Liver (tissue), 9 donors: Measurements from ENCODE around the gene RCAN2. TPM values are rescaled to one million over a fixed set of nuclear protein-coding genes. Genes with fewer than 3 reads are reported as not detected.

Source experiments
- DNase-seq: peaks from one replicate; pipeline ENCODE4 v3.0.0-alpha.2; 2017; ENCODE audit warnings: low spot score
- H3K27ac ChIP-seq, 2 donors: one replicate each; pipeline ENCODE4 v1.7.0; 2013; ENCODE audit warnings: inconsistent platforms in 2 of 2, low read length in 2 of 2, control low read depth in 1 of 2, low read depth in 1 of 2, mild to moderate bottlenecking in 1 of 2
- H3K27me3 ChIP-seq, 4 donors: one replicate each; pipeline versions ENCODE4 v1.6.1 to v1.7.0; 2013; ENCODE audit warnings: low read length in 3 of 4, inconsistent platforms in 1 of 4, mild to moderate bottlenecking in 1 of 4, moderate library complexity in 1 of 4; ENCODE audit not compliant: control insufficient read depth in 4 of 4, insufficient read depth in 4 of 4
- H3K36me3 ChIP-seq, 4 donors: one replicate each; pipeline versions ENCODE4 v1.6.1 to v1.7.0; 2013; ENCODE audit warnings: low read length in 3 of 4, mild to moderate bottlenecking in 3 of 4, low read depth in 1 of 4, moderate library complexity in 1 of 4; ENCODE audit not compliant: control insufficient read depth in 4 of 4, insufficient read depth in 3 of 4
- H3K4me1 ChIP-seq, 4 donors: one replicate each; pipeline versions ENCODE4 v1.6.1 to v1.7.0; 2013; ENCODE audit warnings: low read length in 3 of 4, mild to moderate bottlenecking in 3 of 4, moderate library complexity in 1 of 4; ENCODE audit not compliant: control insufficient read depth in 4 of 4, insufficient read depth in 4 of 4
- H3K4me3 ChIP-seq, 3 donors: one replicate each; pipeline versions ENCODE4 v1.6.1 to v1.7.0; 2013; ENCODE audit warnings: low read length in 3 of 3, control low read depth in 1 of 3, low read depth in 1 of 3, mild to moderate bottlenecking in 1 of 3
- H3K9ac ChIP-seq, 2 donors: one replicate each; pipeline ENCODE4 v1.7.0; 2013; ENCODE audit warnings: low read length in 2 of 2, mild to moderate bottlenecking in 2 of 2, moderate library complexity in 2 of 2, control low read depth in 1 of 2, low read depth in 1 of 2
- H3K9me3 ChIP-seq, 4 donors: one replicate each; pipeline versions ENCODE4 v1.6.1 to v1.7.0; 2013; ENCODE audit warnings: low read length in 3 of 4; ENCODE audit not compliant: control insufficient read depth in 4 of 4
- CTCF ChIP-seq: fragments of 150-350 bp; IDR thresholded peaks from 2 replicates; pipeline ENCODE4 v1.5.1; 2017; ENCODE audit warnings: improper control_type of control experiment, low read depth, low read length; ENCODE audit not compliant: missing input control
- EGR1 ChIP-seq, 2 donors: IDR thresholded peaks; 2 replicates each; pipeline ENCODE4 v1.6.1; 2016 to 2018; ENCODE audit warnings: antibody characterized with exemption in 2 of 2, low read depth in 2 of 2
- FOXA1 ChIP-seq: IDR thresholded peaks from 2 replicates; pipeline ENCODE4 v1.6.1; 2016; ENCODE audit warnings: antibody characterized with exemption
- FOXA2 ChIP-seq: IDR thresholded peaks from 2 replicates; pipeline ENCODE4 v1.6.1; 2016; ENCODE audit warnings: antibody characterized with exemption
- HNF4A ChIP-seq, 2 donors: conservative IDR thresholded peaks; 2 replicates each; pipeline ENCODE4 v1.6.1; 2016; ENCODE audit warnings: antibody characterized with exemption in 2 of 2, mild to moderate bottlenecking in 2 of 2
- HNF4G ChIP-seq: IDR thresholded peaks from 2 replicates; pipeline ENCODE4 v1.6.1; 2016; ENCODE audit warnings: antibody characterized with exemption
- JUND ChIP-seq, 2 donors: IDR thresholded peaks; 2 replicates each; pipeline ENCODE4 v1.6.1; 2016; ENCODE audit warnings: antibody characterized with exemption in 2 of 2
- NR2F2 ChIP-seq: IDR thresholded peaks from 2 replicates; pipeline ENCODE4 v1.6.1; 2016; ENCODE audit warnings: antibody characterized with exemption
- RAD21 ChIP-seq, 2 donors: IDR thresholded peaks; 2 replicates each; pipeline ENCODE4 v1.6.1; 2016; ENCODE audit warnings: antibody characterized with exemption in 2 of 2, mild to moderate bottlenecking in 2 of 2
- REST ChIP-seq: IDR thresholded peaks from 2 replicates; pipeline ENCODE4 v1.6.1; 2016; ENCODE audit warnings: antibody characterized with exemption, mild to moderate bottlenecking
- RXRA ChIP-seq, 2 donors: IDR thresholded peaks; 2 replicates each; pipeline ENCODE4 v1.6.1; 2017 to 2018; ENCODE audit warnings: antibody characterized with exemption in 2 of 2, mild to moderate bottlenecking in 1 of 2
- SP1 ChIP-seq: IDR thresholded peaks from 2 replicates; pipeline ENCODE4 v1.6.1; 2018; ENCODE audit warnings: antibody characterized with exemption, mild to moderate bottlenecking
- TAF1 ChIP-seq: conservative IDR thresholded peaks from 2 replicates; pipeline ENCODE4 v1.6.1; 2016; ENCODE audit warnings: antibody characterized with exemption, mild to moderate bottlenecking
- YY1 ChIP-seq: IDR thresholded peaks from 2 replicates; pipeline ENCODE4 v1.6.1; 2016; ENCODE audit warnings: antibody characterized with exemption, mild to moderate bottlenecking
- ZBTB33 ChIP-seq: IDR thresholded peaks from 2 replicates; pipeline ENCODE4 v1.6.1; 2016; ENCODE audit warnings: antibody characterized with exemption
- WGBS: extraction: QIAGEN DNeasy Blood & Tissue Kit; methylation state at CpG from one replicate; pipeline ENCODE4 v1.1.7; 2013; 5-methylcytosine and 5-hydroxymethylcytosine counted together
- polyA plus RNA-seq, 2 donors: library from polyadenylated mRNA; stranded (reverse) in 1 of 2; unstranded in 1 of 2; fragments of 200-250 nt in 1 of 2; fragments of >200 nt in 1 of 2; fragmentation: Nextera tagmentation in 1 of 2; extraction: Ambion mirVana in 1 of 2; gene quantifications; one replicate each; pipeline versions ENCODE4 v1.2.1 to v1.2.3, GENCODE V29; 2013 to 2015
- total RNA-seq, 2 donors: library from RNA; depleted of rRNA; stranded (reverse); fragments of >200 nt; gene quantifications; one replicate each; pipeline ENCODE4 v1.2.3, GENCODE V29; 2014
- TF ChIP-seq, protein P1 (sequence below): IDR thresholded peaks from 2 replicates; pipeline ENCODE4 v1.6.1; 2016; ENCODE audit warnings: antibody characterized with exemption
- donor health status: healthy.
- donor health status: healthy.
- donor health status: healthy.
- donor health status: healthy.
- donor health status: healthy.

Gene RCAN2
- total and polyA plus RNA-seq, 4 donors: 0.19 to 8.2 (median 2.4) TPM

GRCh38 chr6:46201702-46202101, 289.5 kb downstream of the RCAN2 start:
- Histone ChIP-seq H3K4me1 (no peaks in the 10 kb centered on the region), H3K9ac (no peak overlapping the region), H3K27ac (no peak overlapping the region), H3K27me3 (no peaks in the 10 kb centered on the region), H3K4me3 (no peak overlapping the region), H3K9me3 (peaks cover 0 to 2% (median 0%) of the 10 kb centered on the region in 4 donors), H3K36me3 (no peaks in the 10 kb centered on the region)
- TF ChIP-seq HNF4A (conservative IDR thresholded peaks at IDR 0.05): no peak
- TF ChIP-seq RXRA (IDR thresholded peaks at IDR 0.05): no peak
- TF ChIP-seq FOXA2: no peak
- TF ChIP-seq HNF4G: no peak
- no peak for TF ChIP-seq CTCF
- WGBS: 76% methylated on average over 4 of the region's 4 CpGs
- DNase-seq: no peak

DNA sequence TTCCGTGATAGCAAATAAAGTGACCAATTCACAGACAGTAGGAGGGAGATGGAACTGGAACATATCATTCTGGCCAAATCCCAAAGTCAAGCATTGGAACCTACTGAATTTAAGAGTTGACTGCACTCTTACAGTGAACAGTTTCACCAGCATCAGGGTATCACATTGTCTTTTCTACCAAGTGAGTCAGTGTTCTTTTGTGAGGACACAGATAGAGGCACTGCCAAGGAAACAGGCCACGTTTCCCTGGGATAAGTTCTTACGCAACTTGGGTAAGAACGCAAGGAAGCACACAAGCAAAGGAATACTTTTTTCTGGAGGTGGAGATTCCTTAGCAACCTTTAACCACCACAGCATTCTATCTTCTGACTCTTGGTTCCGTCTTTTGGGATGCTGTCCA, 291.9 kb downstream of the RCAN2 start:
- Histone ChIP-seq H3K9ac (no peak overlapping the region), H3K9me3 (peaks cover 0 to 2% (median 0%) of the 10 kb centered on the region in 4 donors), H3K27ac (no peak overlapping the region), H3K4me3 (no peak overlapping the region), H3K36me3 (no peaks in the 10 kb centered on the region), H3K4me1 (no peaks in the 10 kb centered on the region), H3K27me3 (no peaks in the 10 kb centered on the region)
- DNase-seq: no peak
- WGBS: 81% methylated on average over 5 of the region's 5 CpGs
- TF ChIP-seq HNF4A (conservative IDR thresholded peaks at IDR 0.05): no peak
- TF ChIP-seq CTCF: no peak
- TF ChIP-seq EGR1 (IDR thresholded peaks at IDR 0.05; ENCODE audit: low read depth in 2 of 2): no peak
- TF ChIP-seq FOXA1: no peak
- TF ChIP-seq, protein P1, sequence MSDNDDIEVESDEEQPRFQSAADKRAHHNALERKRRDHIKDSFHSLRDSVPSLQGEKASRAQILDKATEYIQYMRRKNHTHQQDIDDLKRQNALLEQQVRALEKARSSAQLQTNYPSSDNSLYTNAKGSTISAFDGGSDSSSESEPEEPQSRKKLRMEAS: no peak
- no peak for TF ChIP-seq JUND (IDR thresholded peaks at IDR 0.05)
- TF ChIP-seq YY1: no peak
- TF ChIP-seq HNF4G: no peak

DNA sequence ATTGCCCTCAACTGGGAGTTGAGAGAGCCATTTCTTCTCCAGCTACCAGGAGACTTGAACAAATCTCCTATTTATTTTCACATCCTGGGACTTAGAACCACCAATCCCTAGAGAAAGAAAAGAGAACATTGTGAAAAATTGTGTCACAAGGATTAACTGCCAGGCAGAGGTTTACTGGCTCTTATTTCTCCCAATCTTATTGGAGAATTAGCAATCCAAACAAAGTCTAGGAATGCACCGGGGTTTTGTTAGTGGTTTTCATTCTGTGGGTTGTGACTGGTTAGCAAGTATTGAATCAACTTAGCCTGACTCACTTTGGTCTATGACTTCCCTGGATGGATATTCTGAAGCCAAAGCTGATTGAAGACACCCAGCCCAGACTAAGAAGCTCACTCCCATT, 299.3 kb downstream of the RCAN2 start:
- Histone ChIP-seq H3K27ac (no peak overlapping the region), H3K36me3 (no peaks in the 10 kb centered on the region), H3K4me3 (no peak overlapping the region), H3K4me1 (no peaks in the 10 kb centered on the region), H3K9ac (no peak overlapping the region), H3K27me3 (no peaks in the 10 kb centered on the region), H3K9me3 (no peaks in the 10 kb centered on the region)
- 65% methylated on average over 1 of the region's 1 CpG for WGBS
- no peak for DNase-seq
- TF ChIP-seq SP1 (no peak), NR2F2 (no peak), JUND (IDR thresholded peaks at IDR 0.05) (no peak), TAF1 (no peak), REST (no peak), HNF4G (no peak), RAD21 (IDR thresholded peaks at IDR 0.05) (no peak), ZBTB33 (no peak), HNF4A (conservative IDR thresholded peaks at IDR 0.05) (no peak), FOXA2 (no peak), RXRA (IDR thresholded peaks at IDR 0.05) (no peak), YY1 (no peak)
- TF ChIP-seq, protein P1: no peak
